Measurements from ENCODE around the gene RPRD1B.

The RPRD1B gene

DNA sequence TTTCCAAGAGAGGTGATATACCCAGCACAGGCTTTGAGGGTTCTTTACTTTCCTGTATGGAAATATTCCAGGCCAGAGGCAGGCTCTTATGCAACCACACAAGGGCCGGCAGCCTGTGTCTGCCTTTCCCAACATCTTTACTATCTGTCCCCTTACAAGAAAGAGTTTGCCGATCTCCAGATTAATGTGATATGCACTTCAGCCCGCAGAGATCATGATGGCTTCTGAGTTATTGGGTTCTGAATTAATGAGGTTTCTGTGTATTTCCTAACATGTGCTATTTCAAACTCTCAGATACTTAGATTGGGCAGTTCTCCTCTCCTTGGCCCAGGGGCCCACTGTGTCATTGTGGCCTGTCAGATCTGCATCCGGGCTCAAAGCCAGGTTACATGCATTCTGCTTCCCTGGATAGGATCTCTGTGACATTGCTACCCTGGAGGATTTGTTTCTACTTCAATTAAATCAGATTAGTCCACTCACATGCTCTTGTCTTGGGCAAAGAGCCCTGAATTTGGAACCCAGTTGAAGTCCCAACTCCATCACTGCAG is 75.0 kb downstream of the RPRD1B start:
- Mint-ChIP-seq H3K4me3 (no peak overlapping the region), H3K27me3 (no peaks in the 10 kb centered on the region), H3K4me1 (no peaks in the 10 kb centered on the region), H3K36me3 (ENCODE audit: low read depth) (no peaks in the 10 kb centered on the region), H3K9me3 (no peaks in the 10 kb centered on the region), H3K27ac (no peak overlapping the region)
- no peak for ATAC-seq
- no peak for DNase-seq

GRCh38 chr20:38108986-38109541 is 75.5 kb downstream of the RPRD1B start:
- DNase-seq (no peak), ATAC-seq (no peak)
- Mint-ChIP-seq H3K4me3 (no peak overlapping the region), H3K27me3 (no peaks in the 10 kb centered on the region), H3K27ac (no peak overlapping the region), H3K36me3 (ENCODE audit: low read depth) (no peaks in the 10 kb centered on the region), H3K9me3 (no peaks in the 10 kb centered on the region), H3K4me1 (no peaks in the 10 kb centered on the region)

DNA sequence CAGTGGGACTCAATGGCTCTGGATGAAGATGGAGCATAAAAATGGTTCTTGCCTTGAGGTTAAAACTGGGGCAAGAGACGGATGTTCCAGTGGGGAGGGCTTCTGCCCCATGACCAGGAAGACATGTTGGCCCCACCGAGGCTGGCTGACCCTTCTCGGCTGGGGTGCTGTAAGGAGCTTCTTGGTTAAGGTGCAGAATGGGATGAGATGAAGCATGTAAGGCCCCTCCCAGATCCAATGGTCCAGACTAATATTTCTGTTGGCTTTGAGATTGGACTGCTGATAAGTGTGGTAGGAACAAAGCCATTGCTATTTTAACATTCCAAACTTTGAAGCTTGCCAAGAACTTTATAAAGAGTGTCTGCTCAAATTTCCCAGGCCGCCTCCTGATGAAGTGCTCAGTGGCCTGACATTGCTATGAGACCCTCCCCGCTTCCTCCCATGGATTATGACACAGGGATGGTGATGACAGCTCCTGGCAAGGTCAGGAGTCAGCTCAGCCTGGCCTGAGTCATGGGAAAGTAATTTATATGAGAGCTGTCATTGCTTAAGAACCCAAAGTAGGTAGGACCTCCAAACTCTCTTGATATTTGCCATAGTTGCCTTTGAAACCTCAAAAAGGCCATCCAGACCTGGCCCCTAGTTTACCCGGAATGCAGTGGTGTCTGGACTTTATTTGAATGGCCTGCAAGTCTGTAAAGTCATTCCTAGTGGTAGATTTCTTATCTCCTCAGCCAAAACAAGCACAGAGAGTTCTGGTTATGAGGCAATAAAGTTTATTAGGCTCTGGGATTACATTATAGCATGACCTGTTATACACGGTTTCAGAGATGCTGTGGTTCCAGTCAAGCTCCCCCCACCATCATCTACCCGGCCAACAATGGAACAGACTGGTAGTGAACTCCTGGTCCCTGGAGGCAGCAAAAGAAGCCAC is 76.3 kb downstream of the RPRD1B start:
- no peak for DNase-seq
- Mint-ChIP-seq H3K36me3 (ENCODE audit: low read depth) (no peaks in the 10 kb centered on the region), H3K9me3 (no peaks in the 10 kb centered on the region), H3K4me1 (no peaks in the 10 kb centered on the region), H3K27me3 (no peaks in the 10 kb centered on the region), H3K4me3 (no peak overlapping the region), H3K27ac (no peak overlapping the region)
- no peak for ATAC-seq

DNA sequence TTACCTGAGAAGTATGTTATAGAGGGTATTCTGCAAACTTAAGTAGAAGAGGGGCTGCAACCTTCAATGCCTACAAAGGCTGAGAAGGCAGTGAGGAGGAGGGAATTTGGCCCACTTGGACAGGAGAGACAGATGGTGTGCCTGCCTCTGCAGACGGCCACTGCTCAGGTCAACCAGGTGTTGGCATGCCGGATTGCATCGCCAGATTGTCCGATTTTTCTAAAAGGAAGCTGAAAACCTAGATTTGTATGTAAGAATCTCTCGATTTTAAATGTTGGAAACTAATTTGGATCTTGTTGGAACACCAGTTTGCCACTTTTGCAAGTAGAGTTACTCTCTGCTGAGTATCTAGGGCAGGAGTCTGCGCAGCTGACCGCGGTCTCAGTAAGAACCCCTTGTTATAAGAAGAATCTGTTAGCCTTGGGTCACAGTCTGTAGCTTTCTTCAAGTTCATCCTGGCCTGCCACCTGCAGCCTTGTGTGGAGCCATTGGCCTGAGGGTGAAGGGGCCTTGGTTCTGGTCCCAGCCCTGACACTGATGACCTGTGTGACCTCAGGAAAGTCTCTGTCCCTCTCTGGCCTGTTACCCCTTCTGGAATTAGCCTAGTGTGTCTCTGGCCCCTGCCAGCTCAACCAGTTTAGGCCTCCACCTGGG is 77.1 kb downstream of the RPRD1B start:
- Mint-ChIP-seq H3K27me3 (no peaks in the 10 kb centered on the region), H3K9me3 (no peaks in the 10 kb centered on the region), H3K27ac (no peak overlapping the region), H3K4me3 (no peak overlapping the region), H3K36me3 (ENCODE audit: low read depth) (no peaks in the 10 kb centered on the region), H3K4me1 (no peaks in the 10 kb centered on the region)
- no peak for ATAC-seq
- no peak for DNase-seq

- DNase-seq (no peak), ATAC-seq (no peak)
- H3K36me3 Mint-ChIP-seq (ENCODE audit: low read depth), result no peaks in the 10 kb centered on the region
- no peaks in the 10 kb centered on the region for H3K27me3 Mint-ChIP-seq
- no peak overlapping the region for H3K27ac Mint-ChIP-seq
- no peak overlapping the region for H3K4me3 Mint-ChIP-seq
- no peaks in the 10 kb centered on the region for H3K9me3 Mint-ChIP-seq
- H3K4me1 Mint-ChIP-seq, result no peaks in the 10 kb centered on the region
Observed at GRCh38 chr20:38111366-38112232, 78.1 kb downstream of the RPRD1B start.

- H3K27ac Mint-ChIP-seq, result no peak overlapping the region
- H3K4me3 Mint-ChIP-seq, result no peak overlapping the region
- H3K4me1 Mint-ChIP-seq, result no peaks in the 10 kb centered on the region
- H3K36me3 Mint-ChIP-seq (ENCODE audit: low read depth), result no peaks in the 10 kb centered on the region
- ATAC-seq (no peak), DNase-seq (no peak)
- no peaks in the 10 kb centered on the region for H3K27me3 Mint-ChIP-seq
- H3K9me3 Mint-ChIP-seq, result no peaks in the 10 kb centered on the region
Observed at GRCh38 chr20:38112261-38112929, 78.8 kb downstream of the RPRD1B start.

- no peaks in the 10 kb centered on the region for H3K4me1 Mint-ChIP-seq
- H3K36me3 Mint-ChIP-seq (ENCODE audit: low read depth), result no peaks in the 10 kb centered on the region
- ATAC-seq, result no peak
- no peaks in the 10 kb centered on the region for H3K27me3 Mint-ChIP-seq
- no peaks in the 10 kb centered on the region for H3K9me3 Mint-ChIP-seq
- no peak overlapping the region for H3K27ac Mint-ChIP-seq
- no peak overlapping the region for H3K4me3 Mint-ChIP-seq
- no peak for DNase-seq
Observed at GRCh38 chr20:38112930-38113294, 79.4 kb downstream of the RPRD1B start.

DNA sequence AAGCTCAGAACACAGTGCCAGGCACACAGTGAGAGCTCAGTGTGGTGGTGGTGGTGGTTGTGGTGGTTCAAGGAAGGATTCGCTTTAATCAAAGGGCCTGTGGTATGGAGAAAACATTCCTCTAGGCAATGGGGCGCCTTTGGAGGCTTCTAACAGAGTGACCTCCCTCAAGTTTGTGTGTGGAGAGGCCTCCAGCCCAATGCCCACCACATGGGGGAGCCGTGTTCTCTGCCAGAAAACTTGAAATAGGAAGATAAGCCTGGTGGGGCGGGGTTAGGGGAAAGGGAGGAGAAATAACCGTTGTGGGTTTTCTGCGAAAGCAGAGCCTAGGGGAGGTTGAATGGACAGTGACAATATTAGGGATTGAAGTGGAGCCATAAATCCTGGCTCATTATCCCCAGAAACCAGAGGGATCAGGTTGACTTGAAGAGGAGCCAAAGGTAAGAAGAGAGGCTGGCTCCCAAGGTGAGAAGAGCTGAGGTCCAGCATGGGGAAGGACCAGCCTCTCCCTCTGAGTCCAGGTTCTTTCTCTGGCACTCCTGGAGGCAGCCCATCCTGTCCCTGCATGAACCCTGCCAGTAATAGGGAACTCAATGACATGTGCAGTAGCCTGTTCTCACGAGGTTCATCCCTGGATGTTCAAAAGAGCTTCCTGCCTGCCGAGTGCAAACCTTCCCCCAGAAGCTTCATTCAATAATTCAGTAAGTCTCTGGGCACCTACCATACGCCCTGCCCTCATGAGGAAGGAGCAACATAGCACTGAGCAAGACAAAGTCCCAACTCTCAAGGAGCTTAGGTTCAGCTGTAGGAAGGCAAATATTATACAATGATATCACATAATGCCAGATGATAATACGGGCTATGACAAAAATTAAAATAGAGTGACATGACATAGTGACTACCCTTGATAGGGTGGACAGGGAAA is 80.1 kb downstream of the RPRD1B start:
- H3K36me3 Mint-ChIP-seq (ENCODE audit: low read depth), result no peaks in the 10 kb centered on the region
- DNase-seq, result no peak
- H3K27me3 Mint-ChIP-seq, result no peaks in the 10 kb centered on the region
- H3K4me3 Mint-ChIP-seq, result no peak overlapping the region
- H3K9me3 Mint-ChIP-seq, result no peaks in the 10 kb centered on the region
- H3K4me1 Mint-ChIP-seq, result no peaks in the 10 kb centered on the region
- H3K27ac Mint-ChIP-seq, result no peak overlapping the region
- ATAC-seq, result peak; percentile 15

DNA sequence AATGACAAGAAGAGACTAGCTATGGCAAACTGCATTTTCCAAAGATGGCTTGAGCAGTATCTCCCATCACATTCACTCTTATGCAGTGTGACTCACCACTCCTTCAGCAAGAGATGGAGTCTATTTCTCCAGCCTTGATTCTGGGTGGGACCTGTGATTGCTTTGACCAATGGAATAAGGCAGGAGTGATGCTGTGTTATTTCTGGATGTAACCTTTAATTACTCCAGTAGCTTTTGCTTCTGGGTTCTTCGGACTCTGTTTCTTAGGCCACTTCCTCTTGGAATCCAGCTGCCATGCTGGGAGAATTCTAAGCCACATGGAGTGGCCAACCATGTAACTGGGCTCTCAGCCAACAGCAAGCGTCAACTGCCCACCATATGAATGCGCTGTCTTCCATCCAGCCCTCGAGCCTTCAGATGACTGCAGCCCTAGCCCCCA is 80.8 kb downstream of the RPRD1B start:
- H3K27ac Mint-ChIP-seq, result no peak overlapping the region

DNA sequence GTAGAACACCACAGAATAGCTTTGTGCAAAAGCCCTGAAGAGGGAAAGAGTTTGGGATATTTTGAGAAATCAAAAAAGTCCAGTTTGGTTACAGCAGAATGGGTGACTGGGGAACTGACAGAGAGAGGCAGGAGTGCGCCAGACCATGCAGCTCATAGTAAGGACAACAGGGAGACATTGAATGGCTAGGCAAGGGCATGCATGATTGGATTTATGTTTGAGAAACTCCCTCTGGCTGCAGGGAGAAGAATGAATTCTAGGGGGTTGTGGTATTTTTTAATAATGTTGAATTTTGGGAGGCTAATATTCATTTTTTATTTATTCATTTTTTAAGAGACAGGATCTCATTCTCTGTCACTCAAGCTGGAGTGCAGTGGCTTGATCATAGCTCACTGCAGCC is 81.7 kb downstream of the RPRD1B start:
- H3K27ac Mint-ChIP-seq, result no peak overlapping the region
- DNase-seq, result no peak
- no peak for ATAC-seq
- H3K36me3 Mint-ChIP-seq (ENCODE audit: low read depth), result no peaks in the 10 kb centered on the region
- no peaks in the 10 kb centered on the region for H3K4me1 Mint-ChIP-seq
- H3K27me3 Mint-ChIP-seq, result no peaks in the 10 kb centered on the region
- H3K4me3 Mint-ChIP-seq, result no peak overlapping the region
- H3K9me3 Mint-ChIP-seq, result no peaks in the 10 kb centered on the region

More for the DNA sequence above, 80.8 kb downstream of the RPRD1B start:
- ATAC-seq (no peak), DNase-seq (no peak)
- Mint-ChIP-seq H3K27me3 (no peaks in the 10 kb centered on the region), H3K9me3 (no peaks in the 10 kb centered on the region), H3K4me1 (no peaks in the 10 kb centered on the region), H3K36me3 (ENCODE audit: low read depth) (no peaks in the 10 kb centered on the region), H3K4me3 (no peak overlapping the region)

DNA sequence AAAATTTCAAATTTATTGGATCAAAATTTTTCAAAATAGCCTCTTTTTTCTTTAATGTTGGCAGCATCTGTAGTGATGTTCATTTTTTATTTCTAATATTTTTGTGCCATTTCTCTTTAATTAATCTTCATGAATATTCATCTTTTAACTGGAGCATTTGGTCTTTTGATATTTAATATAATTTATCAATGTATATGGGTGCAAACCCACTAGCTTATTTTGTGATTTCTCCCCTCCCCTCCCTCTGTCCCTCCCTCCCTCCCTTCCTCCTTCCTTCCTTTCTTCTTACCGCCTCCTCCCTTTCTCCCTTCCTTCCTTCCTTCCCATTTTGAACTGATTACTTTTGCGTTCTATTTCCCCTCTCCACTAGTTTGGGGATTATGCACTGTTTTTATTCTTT is 82.3 kb downstream of the RPRD1B start:
- ATAC-seq (no peak), DNase-seq (no peak)
- no peak overlapping the region for H3K27ac Mint-ChIP-seq
- H3K9me3 Mint-ChIP-seq, result no peaks in the 10 kb centered on the region
- H3K4me3 Mint-ChIP-seq, result no peak overlapping the region
- H3K27me3 Mint-ChIP-seq, result no peaks in the 10 kb centered on the region
- no peaks in the 10 kb centered on the region for H3K36me3 Mint-ChIP-seq (ENCODE audit: low read depth)
- no peaks in the 10 kb centered on the region for H3K4me1 Mint-ChIP-seq

DNA sequence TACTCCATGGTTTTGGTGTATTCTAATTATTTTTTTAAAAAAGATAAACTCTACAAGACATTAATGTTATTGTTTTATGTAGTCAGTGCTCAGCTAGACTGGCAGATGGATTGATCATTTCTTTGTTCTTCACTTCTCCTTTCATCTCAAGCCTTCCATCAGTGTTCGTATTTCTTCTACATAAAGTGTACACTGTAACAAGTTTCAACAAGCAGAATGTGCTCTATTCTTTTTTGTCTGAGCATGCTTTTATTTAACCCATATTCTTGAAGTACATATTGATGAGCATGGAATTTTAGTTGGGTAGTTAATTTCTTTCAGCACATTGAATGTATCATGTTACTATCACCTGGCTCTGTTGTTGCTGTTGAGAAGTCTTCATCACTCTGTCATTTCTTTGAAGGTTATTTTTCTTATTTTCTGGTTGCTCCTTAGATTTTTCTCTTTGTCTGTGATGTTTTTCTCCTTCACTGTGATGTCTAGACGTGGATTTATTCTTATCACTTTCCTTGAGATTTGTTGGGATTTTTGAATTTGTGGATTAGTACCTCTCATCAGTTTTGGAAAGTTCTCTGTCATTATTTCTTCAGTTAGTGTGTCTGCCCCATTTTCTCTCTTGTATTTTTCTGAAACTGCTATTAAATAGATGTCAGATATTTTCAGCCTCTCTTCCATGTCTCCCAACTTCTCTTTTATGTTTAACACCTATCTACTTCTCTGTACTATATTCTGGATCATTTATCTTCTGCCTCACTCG is 83.0 kb downstream of the RPRD1B start:
- no peak overlapping the region for H3K4me3 Mint-ChIP-seq
- no peaks in the 10 kb centered on the region for H3K9me3 Mint-ChIP-seq
- no peaks in the 10 kb centered on the region for H3K4me1 Mint-ChIP-seq
- ATAC-seq (no peak), DNase-seq (no peak)
- H3K36me3 Mint-ChIP-seq (ENCODE audit: low read depth), result no peaks in the 10 kb centered on the region
- no peak overlapping the region for H3K27ac Mint-ChIP-seq
- H3K27me3 Mint-ChIP-seq, result no peaks in the 10 kb centered on the region

All from activated naive CD8-positive, alpha-beta T cell treated with anti-CD3 and anti-CD28 coated beads, Interleukin-2, amount 50 U/mL, for 24 hours (primary cell).